Activated T-cell treated with anti-CD3 and anti-CD28 coated beads, Interleukin-2, amount 50 U/mL, for 72 hours (primary cell): ENCODE data around the gene ESPNL. TPM values are rescaled to one million over a fixed set of nuclear protein-coding genes. Genes with fewer than 3 reads are reported as not detected.

Experiments
- ATAC-seq, 2 donors: fragments of 150-1000 bp; cut with Tn5 transposase; replicated peaks in 1 of 2; 2 replicates each; pipeline ENCODE4 v1.10.0; 2021; ENCODE audit warnings: moderate library complexity in 2 of 2, mild to moderate bottlenecking in 1 of 2
- DNase-seq, 2 donors: peaks; one replicate each; pipeline ENCODE4 v3.0.0; 2021 to 2022; ENCODE audit warnings: mixed read lengths in 1 of 2
- H3K27ac Mint-ChIP-seq: one replicate; pipeline ENCODE4 v1.8.0; 2022; ENCODE audit warnings: mild to moderate bottlenecking, moderate library complexity, mixed read lengths
- H3K27me3 Mint-ChIP-seq: one replicate; pipeline ENCODE4 v1.8.0; 2022; ENCODE audit warnings: low read depth, mixed read lengths
- H3K36me3 Mint-ChIP-seq, 2 donors: one replicate each; pipeline ENCODE4 v1.8.0; 2022; ENCODE audit warnings: mixed read lengths in 2 of 2, mild to moderate bottlenecking in 1 of 2; ENCODE audit not compliant: insufficient read depth in 2 of 2
- H3K4me1 Mint-ChIP-seq: one replicate; pipeline ENCODE4 v1.8.0; 2022; ENCODE audit warnings: low read depth, mixed read lengths
- H3K4me3 Mint-ChIP-seq, 2 donors: one replicate each; pipeline ENCODE4 v1.8.0; 2022; ENCODE audit warnings: mild to moderate bottlenecking in 2 of 2, mixed read lengths in 2 of 2, moderate library complexity in 2 of 2
- H3K9me3 Mint-ChIP-seq, 2 donors: one replicate each; pipeline ENCODE4 v1.8.0; 2022; ENCODE audit warnings: mixed read lengths in 2 of 2
- total RNA-seq, 2 donors: library from RNA; stranded (reverse); gene quantifications; one replicate each; pipeline ENCODE4 v1.2.3, GENCODE V29; 2022

Gene ESPNL
- total RNA-seq, 2 donors from 2014 or later, result 0.07 to 0.19 TPM

- ATAC-seq (no peak), DNase-seq (no peak)
- H3K27me3 Mint-ChIP-seq, result no peaks in the 10 kb centered on the region
- H3K27ac Mint-ChIP-seq, result no peak overlapping the region
- H3K9me3 Mint-ChIP-seq, result no peaks in the 10 kb centered on the region
- H3K36me3 Mint-ChIP-seq, result no peaks in the 10 kb centered on the region
- H3K4me3 Mint-ChIP-seq, result no peak overlapping the region
- H3K4me1 Mint-ChIP-seq, result no peaks in the 10 kb centered on the region
Measured at GRCh38 chr2:238134393-238134785, 34.2 kb downstream of the ESPNL start.

GRCh38 chr2:238135601-238136150 is 35.5 kb downstream of the ESPNL start:
- H3K27me3 Mint-ChIP-seq, result no peaks in the 10 kb centered on the region
- H3K36me3 Mint-ChIP-seq, result no peaks in the 10 kb centered on the region
- no peaks in the 10 kb centered on the region for H3K9me3 Mint-ChIP-seq
- H3K4me1 Mint-ChIP-seq, result no peaks in the 10 kb centered on the region
- ATAC-seq (no peak), DNase-seq (no peak)
- H3K4me3 Mint-ChIP-seq, result no peak overlapping the region
- H3K27ac Mint-ChIP-seq, result no peak overlapping the region

GRCh38 chr2:238136820-238137537 is 36.8 kb downstream of the ESPNL start:
- no peak overlapping the region for H3K4me3 Mint-ChIP-seq
- H3K27me3 Mint-ChIP-seq, result no peaks in the 10 kb centered on the region
- H3K9me3 Mint-ChIP-seq, result no peaks in the 10 kb centered on the region
- H3K4me1 Mint-ChIP-seq, result no peaks in the 10 kb centered on the region
- ATAC-seq (no peak), DNase-seq (no peak)
- H3K36me3 Mint-ChIP-seq, result no peaks in the 10 kb centered on the region
- H3K27ac Mint-ChIP-seq, result no peak overlapping the region

- no peak overlapping the region for H3K4me3 Mint-ChIP-seq
- H3K4me1 Mint-ChIP-seq, result no peaks in the 10 kb centered on the region
- no peaks in the 10 kb centered on the region for H3K36me3 Mint-ChIP-seq
- no peaks in the 10 kb centered on the region for H3K9me3 Mint-ChIP-seq
- no peak for DNase-seq
- H3K27me3 Mint-ChIP-seq, result no peaks in the 10 kb centered on the region
- no peak overlapping the region for H3K27ac Mint-ChIP-seq
- ATAC-seq, result no peak
Measured at GRCh38 chr2:238137885-238138284, 37.7 kb downstream of the ESPNL start.

- ATAC-seq (no peak), DNase-seq (no peak)
- H3K9me3 Mint-ChIP-seq, result no peaks in the 10 kb centered on the region
- H3K27me3 Mint-ChIP-seq, result no peaks in the 10 kb centered on the region
- no peak within 1 kb of the TSS for H3K27ac Mint-ChIP-seq
- H3K36me3 Mint-ChIP-seq, result no peaks in the 10 kb centered on the region
- no peak within 1 kb of the TSS for H3K4me3 Mint-ChIP-seq
- peaks cover 1% of the 10 kb centered on the region for H3K4me1 Mint-ChIP-seq
Measured at GRCh38 chr2:238138331-238139195, 38.4 kb downstream of the ESPNL start, which contains the start of gene KLHL30. Gene KLHL30 (plus strand): TSS chr2:238138668. CDS start chr2:238140755, 2,087 bp downstream.

GRCh38 chr2:238139196-238140039 is 39.3 kb downstream of the ESPNL start:
- H3K36me3 Mint-ChIP-seq, result no peaks in the 10 kb centered on the region
- no peaks in the 10 kb centered on the region for H3K9me3 Mint-ChIP-seq
- no peak overlapping the region for H3K27ac Mint-ChIP-seq
- peak; percentile 37 to 45 for ATAC-seq
- no peaks in the 10 kb centered on the region for H3K27me3 Mint-ChIP-seq
- DNase-seq, result peak; percentile 35 to 55
- no peak overlapping the region for H3K4me3 Mint-ChIP-seq
- H3K4me1 Mint-ChIP-seq, result peaks cover 7% of the 10 kb centered on the region

- peaks cover 7% of the 10 kb centered on the region for H3K4me1 Mint-ChIP-seq
- no peaks in the 10 kb centered on the region for H3K27me3 Mint-ChIP-seq
- no peak overlapping the region for H3K27ac Mint-ChIP-seq
- no peaks in the 10 kb centered on the region for H3K9me3 Mint-ChIP-seq
- DNase-seq (no peak), ATAC-seq (no peak)
- no peaks in the 10 kb centered on the region for H3K36me3 Mint-ChIP-seq
- H3K4me3 Mint-ChIP-seq, result no peak overlapping the region
Measured at GRCh38 chr2:238140040-238140439, 39.9 kb downstream of the ESPNL start.

- Mint-ChIP-seq H3K4me1 (peaks cover 7% of the 10 kb centered on the region), H3K36me3 (no peaks in the 10 kb centered on the region), H3K9me3 (no peaks in the 10 kb centered on the region), H3K27ac (no peak overlapping the region), H3K27me3 (no peaks in the 10 kb centered on the region), H3K4me3 (no peak overlapping the region)
- DNase-seq (no peak), ATAC-seq (no peak)
Measured at GRCh38 chr2:238140721-238141540, 40.8 kb downstream of the ESPNL start.

GRCh38 chr2:238141541-238142318 is 41.6 kb downstream of the ESPNL start:
- H3K4me1 Mint-ChIP-seq, result peaks cover 7% of the 10 kb centered on the region

GRCh38 chr2:238142382-238143205 is 42.5 kb downstream of the ESPNL start:
- Mint-ChIP-seq H3K9me3 (no peaks in the 10 kb centered on the region), H3K27me3 (no peaks in the 10 kb centered on the region), H3K4me3 (no peak overlapping the region), H3K4me1 (peaks cover 7% of the 10 kb centered on the region), H3K36me3 (no peaks in the 10 kb centered on the region), H3K27ac (no peak overlapping the region)
- no peak for ATAC-seq
- no peak for DNase-seq

More at GRCh38 chr2:238141541-238142318, 41.6 kb downstream of the ESPNL start:
- no peaks in the 10 kb centered on the region for H3K27me3 Mint-ChIP-seq
- DNase-seq (no peak), ATAC-seq (no peak)
- no peak overlapping the region for H3K27ac Mint-ChIP-seq
- H3K9me3 Mint-ChIP-seq, result no peaks in the 10 kb centered on the region
- no peaks in the 10 kb centered on the region for H3K36me3 Mint-ChIP-seq
- H3K4me3 Mint-ChIP-seq, result no peak overlapping the region
